KMS-11 (cell line): ENCODE results near the gene OR51B4.
"Not testable (repeated sequence)": the region's sequence is repeated elsewhere in the genome, so short reads cannot be mapped to it uniquely, and the experiment has no call there.

ENCODE experiments used
- H2AFZ ChIP-seq: fragments of 200-600 bp; sonication (generic); 2 replicates; pipeline ENCODE4 v1.6.1; 2016; ENCODE audit warnings: antibody characterized with exemption, mixed run types, low read depth
- H3K27ac ChIP-seq: fragments of 200-600 bp; sonication (generic); 2 replicates; pipeline ENCODE4 v1.6.1; 2016; ENCODE audit warnings: mild to moderate bottlenecking, mixed run types
- H3K27me3 ChIP-seq: fragments of 200-600 bp; sonication (generic); 2 replicates; pipeline ENCODE4 v1.6.1; 2017; ENCODE audit warnings: mild to moderate bottlenecking, low read depth, mixed run types, moderate library complexity; ENCODE audit not compliant: insufficient read depth
- H3K36me3 ChIP-seq: fragments of 200-600 bp; sonication (generic); 2 replicates; pipeline ENCODE4 v1.6.1; 2017; ENCODE audit warnings: mild to moderate bottlenecking, mixed run types; ENCODE audit not compliant: insufficient read depth
- H3K4me1 ChIP-seq: fragments of 200-600 bp; sonication (generic); 2 replicates; pipeline ENCODE4 v1.6.1; 2016; ENCODE audit warnings: mild to moderate bottlenecking, low read depth, mixed run types; ENCODE audit not compliant: poor library complexity, severe bottlenecking
- H3K4me2 ChIP-seq: fragments of 200-600 bp; sonication (generic); 2 replicates; pipeline ENCODE4 v1.7.0; 2016; ENCODE audit warnings: mild to moderate bottlenecking, mixed run types
- H3K4me3 ChIP-seq: fragments of 200-600 bp; sonication (generic); IDR thresholded peaks from 2 replicates; pipeline ENCODE4 v1.6.1; 2017; ENCODE audit warnings: low read depth, low read length, mixed read lengths; ENCODE audit not compliant: insufficient read depth
- H3K79me2 ChIP-seq: fragments of 200-600 bp; sonication (generic); 2 replicates; pipeline ENCODE4 v1.6.1; 2016; ENCODE audit warnings: low read depth, mixed run types; ENCODE audit not compliant: insufficient read depth
- H3K9ac ChIP-seq: fragments of 200-600 bp; sonication (generic); 2 replicates; pipeline ENCODE4 v1.6.1; 2016; ENCODE audit warnings: mild to moderate bottlenecking, mixed run types
- H4K20me1 ChIP-seq: fragments of 200-600 bp; sonication (generic); 2 replicates; pipeline ENCODE4 v1.6.1; 2016; ENCODE audit warnings: mild to moderate bottlenecking, mixed run types; ENCODE audit not compliant: insufficient read depth
- CTCF ChIP-seq: fragments of 200-600 bp; sonication (generic); conservative IDR thresholded peaks from 2 replicates; pipeline ENCODE4 v1.6.1; 2017; ENCODE audit warnings: low read depth, mild to moderate bottlenecking, antibody characterized with exemption, low read length, moderate library complexity, mixed read lengths

The OR51B4 gene

GRCh38 chr11:5298451-5298850 is 3.3 kb downstream of the OR51B4 start:
- Histone ChIP-seq H3K4me1 (no peaks in the 10 kb centered on the region), H3K27ac (no peak overlapping the region), H3K9ac (no peak overlapping the region), H2AFZ (no peak overlapping the region), H3K4me3 (no peak overlapping the region), H3K27me3 (no peaks in the 10 kb centered on the region), H3K36me3 (no peaks in the 10 kb centered on the region), H3K79me2 (no peaks in the 10 kb centered on the region), H4K20me1 (no peaks in the 10 kb centered on the region), H3K4me2 (no peak overlapping the region)
- no peak for TF ChIP-seq CTCF

- no peak overlapping the region for H3K9ac ChIP-seq
- H3K27ac ChIP-seq = no peak overlapping the region
- H3K27me3 ChIP-seq = no peaks in the 10 kb centered on the region
- H3K4me2 ChIP-seq = no peak overlapping the region
- no peaks in the 10 kb centered on the region for H3K36me3 ChIP-seq
- H3K79me2 ChIP-seq = no peaks in the 10 kb centered on the region
- no peaks in the 10 kb centered on the region for H3K4me1 ChIP-seq
- no peak overlapping the region for H3K4me3 ChIP-seq
- H4K20me1 ChIP-seq = no peaks in the 10 kb centered on the region
- no peak for TF ChIP-seq CTCF
- no peak overlapping the region for H2AFZ ChIP-seq
Observed at GRCh38 chr11:5297721-5298323, 3.9 kb downstream of the OR51B4 start.

- not testable (repeated sequence) for H3K4me2 ChIP-seq, H3K36me3 ChIP-seq, H3K9ac ChIP-seq, H3K27me3 ChIP-seq, H3K79me2 ChIP-seq, H3K4me3 ChIP-seq, H3K4me1 ChIP-seq, H3K27ac ChIP-seq, H4K20me1 ChIP-seq, H2AFZ ChIP-seq
Observed at GRCh38 chr11:5294342-5294995, 7.3 kb downstream of the OR51B4 start.

DNA sequence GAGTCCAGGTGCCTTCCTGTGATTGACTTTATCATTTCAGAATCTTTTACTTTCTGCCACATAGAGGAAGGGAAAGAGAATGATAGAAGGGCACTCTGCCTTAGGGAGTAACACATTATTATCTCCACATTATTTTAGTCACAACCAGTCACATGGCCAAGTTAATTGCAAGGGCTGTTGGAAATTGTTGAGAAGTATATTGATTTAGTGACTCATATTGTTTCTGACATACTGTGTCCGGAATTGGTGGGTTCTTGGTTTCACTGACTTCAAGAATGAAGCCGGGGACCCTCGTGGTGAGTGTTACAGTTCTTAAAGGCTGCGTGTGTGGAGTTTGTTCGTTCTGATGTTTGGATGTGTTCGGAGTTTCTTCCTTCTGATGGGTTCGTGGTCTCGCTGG is 8.7 kb downstream of the OR51B4 start:
- H2AFZ ChIP-seq = no peak overlapping the region
- H3K4me3 ChIP-seq = no peak overlapping the region
- H4K20me1 ChIP-seq = no peaks in the 10 kb centered on the region
- no peaks in the 10 kb centered on the region for H3K27me3 ChIP-seq
- H3K4me2 ChIP-seq = no peak overlapping the region
- H3K4me1 ChIP-seq = no peaks in the 10 kb centered on the region
- H3K27ac ChIP-seq = no peak overlapping the region
- H3K36me3 ChIP-seq = no peaks in the 10 kb centered on the region
- TF ChIP-seq CTCF = no peak
- no peaks in the 10 kb centered on the region for H3K79me2 ChIP-seq
- H3K9ac ChIP-seq = no peak overlapping the region

GRCh38 chr11:5291207-5291838 is 10.4 kb downstream of the OR51B4 start:
- Histone ChIP-seq H3K4me2 (no peak overlapping the region), H2AFZ (0 out of 2 replicates have a peak overlapping the region, but pooled peaks have one; percentile 36), H3K4me1 (no peaks in the 10 kb centered on the region), H3K79me2 (no peaks in the 10 kb centered on the region), H3K27ac (no peak overlapping the region), H3K27me3 (no peaks in the 10 kb centered on the region), H3K9ac (no peak overlapping the region), H4K20me1 (no peaks in the 10 kb centered on the region), H3K36me3 (no peaks in the 10 kb centered on the region), H3K4me3 (no peak overlapping the region)
- peak; percentile 79 for TF ChIP-seq CTCF
